LNCaP clone FGC (cell line): Measurements from ENCODE around the gene LPAR1.

ENCODE experiments used
- DNase-seq: peaks from one replicate; pipeline ENCODE4 v3.0.0-alpha.2; 2011; ENCODE audit warnings: low read depth
- H3K4me3 ChIP-seq: 2 replicates; pipeline ENCODE4 v1.5.1; 2011; ENCODE audit warnings: mild to moderate bottlenecking, low read depth, low read length, control low read depth
- CTCF ChIP-seq: IDR thresholded peaks from 2 replicates; pipeline ENCODE4 v1.5.1; 2012; ENCODE audit warnings: mild to moderate bottlenecking; ENCODE audit not compliant: control insufficient read depth, insufficient read depth; ENCODE audit errors: extremely low read depth

The LPAR1 gene

GRCh38 chr9:110971234-110971633, 67.0 kb downstream of the LPAR1 start:
- no peak overlapping the region for H3K4me3 ChIP-seq
- TF ChIP-seq CTCF = no peak
- DNase-seq = no peak

GRCh38 chr9:110969971-110970386, 68.3 kb downstream of the LPAR1 start:
- DNase-seq = no peak
- H3K4me3 ChIP-seq = no peak overlapping the region
- no peak for TF ChIP-seq CTCF

GRCh38 chr9:110968096-110968495, 70.2 kb downstream of the LPAR1 start:
- H3K4me3 ChIP-seq = no peak overlapping the region
- no peak for TF ChIP-seq CTCF
- DNase-seq = no peak

GRCh38 chr9:110967196-110967595, 71.1 kb downstream of the LPAR1 start:
- H3K4me3 ChIP-seq = no peak overlapping the region
- no peak for TF ChIP-seq CTCF
- DNase-seq = no peak

GRCh38 chr9:110960288-110960687, 78.0 kb downstream of the LPAR1 start:
- no peak for TF ChIP-seq CTCF
- H3K4me3 ChIP-seq = no peak overlapping the region
- DNase-seq = no peak

GRCh38 chr9:110958847-110959246, 79.4 kb downstream of the LPAR1 start:
- TF ChIP-seq CTCF = no peak
- no peak for DNase-seq

GRCh38 chr9:110954822-110955291, 83.4 kb downstream of the LPAR1 start:
- TF ChIP-seq CTCF = no peak
- H3K4me3 ChIP-seq = no peak overlapping the region
- DNase-seq = no peak

More at GRCh38 chr9:110958847-110959246, 79.4 kb downstream of the LPAR1 start:
- H3K4me3 ChIP-seq = no peak overlapping the region
